Neuronal stem cell (in vitro differentiated cells): ENCODE data around the gene PDE10A.

Source experiments
- DNase-seq: peaks from one replicate; pipeline ENCODE4 v3.0.0-alpha.2; 2013; ENCODE audit warnings: low spot score
- H2AFZ ChIP-seq: one replicate; pipeline ENCODE4 v1.6.1; 2013; ENCODE audit warnings: mild to moderate bottlenecking, low read length, inconsistent platforms
- H2AK5ac ChIP-seq: 2 replicates; pipeline ENCODE4 v1.6.1; 2013; ENCODE audit warnings: low read depth, mild to moderate bottlenecking, inconsistent platforms, low read length, moderate library complexity, mixed read lengths
- H2BK120ac ChIP-seq: 2 replicates; pipeline ENCODE4 v1.6.1; 2013; ENCODE audit warnings: low read depth, mild to moderate bottlenecking, inconsistent platforms, low read length, moderate library complexity, mixed read lengths
- H2BK12ac ChIP-seq: one replicate; pipeline ENCODE4 v1.6.1; 2013; ENCODE audit warnings: low read length, inconsistent platforms
- H2BK15ac ChIP-seq: 2 replicates; pipeline ENCODE4 v1.6.1; 2013; ENCODE audit warnings: mild to moderate bottlenecking, low read length, inconsistent platforms, mixed read lengths
- H2BK5ac ChIP-seq: one replicate; pipeline ENCODE4 v1.6.1; 2013; ENCODE audit warnings: inconsistent platforms, mild to moderate bottlenecking, low read length, moderate library complexity
- H3K14ac ChIP-seq: one replicate; pipeline ENCODE4 v1.6.1; 2013; ENCODE audit warnings: low read length, inconsistent platforms
- H3K18ac ChIP-seq: 2 replicates; pipeline ENCODE4 v1.6.1; 2013; ENCODE audit warnings: low read length, inconsistent platforms
- H3K23ac ChIP-seq: 2 replicates; pipeline ENCODE4 v1.6.1; 2013; ENCODE audit warnings: low read depth, mild to moderate bottlenecking, mixed read lengths, low read length, inconsistent platforms; ENCODE audit not compliant: poor library complexity
- H3K27ac ChIP-seq: replicated peaks from 3 replicates; pipeline ENCODE4 v1.5.1; 2013; ENCODE audit warnings: low read length, inconsistent platforms
- H3K27me3 ChIP-seq, 3 experiments: 2 replicates each; pipeline ENCODE4 v1.6.1; 2013; ENCODE audit warnings: low read length in 3 of 3, mild to moderate bottlenecking in 2 of 3, inconsistent platforms in 1 of 3, low read depth in 1 of 3, mixed read lengths in 1 of 3, moderate library complexity in 1 of 3; ENCODE audit not compliant: control insufficient read depth in 3 of 3, insufficient read depth in 3 of 3
- H3K36me3 ChIP-seq, 2 donors: replicated peaks in 1 of 2; 2 replicates each; pipeline ENCODE4 v1.6.1; 2013; ENCODE audit warnings: low read length in 2 of 2; ENCODE audit not compliant: control insufficient read depth in 2 of 2, insufficient read depth in 2 of 2
- H3K4ac ChIP-seq: 2 replicates; pipeline ENCODE4 v1.6.1; 2013; ENCODE audit warnings: inconsistent platforms, mild to moderate bottlenecking, low read length, moderate library complexity
- H3K4me1 ChIP-seq, 2 donors: 1 replicate in 1 of 2; 2 replicates in 1 of 2; pipeline ENCODE4 v1.6.1; 2013; ENCODE audit warnings: low read length in 2 of 2, low read depth in 1 of 2; ENCODE audit not compliant: control insufficient read depth in 2 of 2, insufficient read depth in 1 of 2
- H3K4me2 ChIP-seq: one replicate; pipeline ENCODE4 v1.6.1; 2013; ENCODE audit warnings: mild to moderate bottlenecking, low read length, inconsistent platforms; ENCODE audit not compliant: insufficient read depth, poor library complexity, severe bottlenecking
- H3K4me3 ChIP-seq, 2 donors: 2 replicates each; pipeline ENCODE4 v1.5.1; 2013; ENCODE audit warnings: low read length in 2 of 2, mild to moderate bottlenecking in 2 of 2, inconsistent platforms in 1 of 2, moderate library complexity in 1 of 2
- H3K79me1 ChIP-seq: one replicate; pipeline ENCODE4 v1.6.1; 2013; ENCODE audit warnings: low read depth, mild to moderate bottlenecking, inconsistent platforms, low read length, moderate library complexity
- H3K9ac ChIP-seq: one replicate; pipeline ENCODE4 v1.6.1; 2013; ENCODE audit warnings: mild to moderate bottlenecking, low read depth, low read length, inconsistent platforms; ENCODE audit not compliant: poor library complexity
- H3K9me3 ChIP-seq, 2 donors: replicated peaks in 1 of 2; 2 replicates each; pipeline versions ENCODE3 to v1.6.1; 2013; ENCODE audit warnings: low read length in 2 of 2, mild to moderate bottlenecking in 2 of 2, inconsistent platforms in 1 of 2, low read depth in 1 of 2, mixed read lengths in 1 of 2, moderate library complexity in 1 of 2; ENCODE audit not compliant: control insufficient read depth in 2 of 2, insufficient read depth in 1 of 2
- H4K8ac ChIP-seq: one replicate; pipeline ENCODE4 v1.6.1; 2013; ENCODE audit warnings: low read depth, mild to moderate bottlenecking, inconsistent platforms, low read length, moderate library complexity
- H4K91ac ChIP-seq: one replicate; pipeline ENCODE4 v1.6.1; 2013; ENCODE audit warnings: low read length, low read depth, mild to moderate bottlenecking, inconsistent platforms; ENCODE audit not compliant: poor library complexity
- WGBS, 2 donors: extraction: QIAGEN DNeasy Blood & Tissue Kit; methylation state at CpG; one replicate each; pipeline ENCODE4 v1.1.7; 2013; ENCODE audit warnings: missing lambda C conversion rate in 2 of 2, mixed read lengths in 1 of 2; ENCODE audit not compliant: insufficient read length in 2 of 2, insufficient replicate concordance in 1 of 2; ENCODE audit errors: extremely low coverage in 2 of 2; 5-methylcytosine and 5-hydroxymethylcytosine counted together

The PDE10A gene

DNA sequence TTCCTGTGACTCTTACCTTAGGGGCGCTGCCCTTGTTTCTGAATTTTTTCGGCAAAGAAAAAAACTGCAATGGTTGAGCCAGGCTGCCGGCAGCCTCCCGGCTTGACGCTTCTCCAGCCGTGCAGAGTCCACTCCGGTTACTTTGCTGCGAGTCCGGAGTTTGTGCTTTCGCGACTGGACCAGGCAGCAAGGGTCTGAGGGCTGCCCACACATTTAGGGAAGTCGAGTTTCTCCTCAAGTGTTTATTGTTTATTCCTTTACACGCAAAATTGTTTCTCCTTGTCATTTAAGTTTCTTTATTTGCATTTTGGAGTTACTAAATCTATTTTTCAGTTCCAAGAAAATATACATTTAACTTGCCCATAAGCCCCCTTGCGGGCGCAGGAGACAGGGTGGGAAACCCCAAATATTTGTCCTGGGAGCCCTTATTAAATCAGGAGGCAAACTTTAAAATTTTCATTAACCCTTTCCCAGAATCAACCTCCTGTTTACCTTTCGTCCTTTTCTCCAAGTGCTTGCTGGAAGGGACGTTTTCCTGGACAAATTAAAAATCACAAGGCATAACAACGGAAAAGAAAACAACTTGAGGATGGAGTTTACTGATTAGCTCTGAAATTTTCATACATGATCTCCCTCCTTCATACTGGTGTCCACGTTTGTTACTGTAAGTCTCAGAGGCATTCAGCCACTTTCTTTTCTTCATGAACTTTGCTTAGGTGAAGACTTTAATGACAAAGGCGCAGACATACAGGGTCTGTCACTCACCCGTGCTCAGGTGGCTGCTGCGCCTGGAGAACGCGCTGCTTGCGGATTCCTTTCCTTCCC lies 1.7 kb upstream of the PDE10A start:
- Histone ChIP-seq H3K36me3 (no peaks in the 10 kb centered on the region), H3K79me1 (peaks cover 6% of the 10 kb centered on the region), H2BK5ac (no peak overlapping the region), H4K91ac (no peak overlapping the region), H3K9me3 (no peaks in the 10 kb centered on the region), H2BK120ac (no peak overlapping the region), H3K4me1 (peaks cover 10 to 24% of the 10 kb centered on the region in 2 donors), H2AK5ac (no peak overlapping the region), H3K27me3 (peaks cover 0 to 22% (median 3%) of the 10 kb centered on the region in 3 experiments), H2BK15ac (no peak overlapping the region), H3K18ac (no peak overlapping the region), H2BK12ac (no peak overlapping the region), H3K4ac (no peak overlapping the region), H3K4me3 (peak overlapping the region; percentile 84 to 98), H3K14ac (no peak overlapping the region), H2AFZ (peak overlapping the region; percentile 97), H3K23ac (no peak overlapping the region), H3K9ac (no peak overlapping the region), H4K8ac (no peak overlapping the region), H3K4me2 (peak overlapping the region; percentile 86), H3K27ac (no peak overlapping the region)
- DNase-seq = peak; percentile 26
- WGBS, 2 donors = no CpG with 5 or more reads among the region's 25 CpGs

DNA sequence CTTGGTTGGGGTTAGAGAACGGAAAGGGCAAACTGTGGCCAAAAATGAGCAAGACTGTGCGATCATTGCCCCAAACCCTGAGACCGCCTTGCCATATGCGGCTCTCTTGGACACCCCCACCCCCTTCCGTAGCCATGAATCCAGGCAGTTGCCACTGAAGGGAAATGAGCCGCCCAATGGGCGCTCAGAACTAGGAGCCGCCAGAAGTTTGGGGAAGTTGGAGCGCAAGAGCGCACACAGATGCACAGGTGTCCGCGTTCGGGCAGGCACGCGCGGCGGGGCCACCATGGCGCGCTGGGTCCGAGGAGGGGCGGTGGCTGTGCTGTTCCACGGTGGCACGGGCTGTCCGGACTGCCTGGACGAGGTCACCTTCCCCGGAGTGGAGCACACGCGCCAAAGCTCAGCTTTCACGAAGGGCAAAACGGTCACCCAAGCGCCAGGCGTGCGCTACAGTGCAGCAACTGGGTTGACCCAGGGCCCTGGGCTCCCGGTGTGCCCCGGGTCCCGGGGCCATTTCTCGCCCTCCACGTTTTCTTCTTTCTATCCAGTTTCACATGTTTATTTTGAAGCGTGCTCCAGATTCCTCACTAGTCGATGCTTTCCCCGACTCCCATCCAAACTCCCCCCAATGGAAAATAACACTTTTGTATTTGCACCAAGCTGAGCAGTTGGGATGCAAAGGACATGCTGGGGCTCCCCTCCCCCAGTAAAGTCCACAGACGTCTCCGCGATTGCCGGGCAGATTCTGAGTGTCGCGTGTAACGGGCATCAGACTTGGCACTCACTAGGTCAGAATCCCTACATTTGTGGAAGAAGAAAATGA lies 906 bp upstream of the PDE10A start:
- H3K4ac ChIP-seq = no peak overlapping the region
- peak; percentile 42 for DNase-seq

DNA sequence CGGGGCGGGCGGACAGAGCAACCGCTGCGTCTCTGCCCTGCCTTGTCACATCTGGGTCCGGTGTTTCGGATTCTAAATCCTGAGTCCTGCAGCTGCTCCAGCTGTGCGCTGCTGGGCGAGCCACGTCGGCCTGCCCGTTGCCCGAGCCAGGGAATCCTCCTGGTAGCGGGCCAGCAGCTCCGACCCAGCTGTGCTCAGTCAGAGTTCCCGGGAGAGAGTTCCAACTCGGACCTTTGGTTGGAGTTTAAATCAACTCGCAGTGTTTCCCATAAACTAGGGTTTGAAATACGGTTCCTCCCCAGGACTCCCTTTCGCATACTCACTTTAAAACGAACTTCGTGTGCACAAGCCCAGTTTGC lies 315 bp upstream of the PDE10A start:
- no peak overlapping the region for H2BK5ac ChIP-seq
- no peak overlapping the region for H2BK15ac ChIP-seq
- H3K4me3 ChIP-seq = peak overlapping the region; percentile 84 to 98
- peak overlapping the region; percentile 88 for H3K9ac ChIP-seq
- peak overlapping the region; percentile 93 for H3K18ac ChIP-seq
- H4K91ac ChIP-seq = no peak overlapping the region
- peak overlapping the region; percentile 44 for H3K23ac ChIP-seq
- peak overlapping the region; percentile 86 for H3K4me2 ChIP-seq
- H3K27ac ChIP-seq = no peak overlapping the region
- H3K14ac ChIP-seq = no peak overlapping the region
- H4K8ac ChIP-seq = no peak overlapping the region
- peak overlapping the region; percentile 97 for H2AFZ ChIP-seq
- WGBS, 2 donors = no CpG with 5 or more reads among the region's 22 CpGs
- H3K4ac ChIP-seq = no peak overlapping the region
- H3K27me3 ChIP-seq = peaks cover 0 to 22% (median 3%) of the 10 kb centered on the region in 3 experiments
- DNase-seq = peak; percentile 48
- no peaks in the 10 kb centered on the region for H3K9me3 ChIP-seq
- peak overlapping the region; percentile 16 for H2BK12ac ChIP-seq
- H2AK5ac ChIP-seq = no peak overlapping the region
- peaks cover 16 to 30% of the 10 kb centered on the region in 2 donors for H3K4me1 ChIP-seq
- peaks cover 0 to 12% of the 10 kb centered on the region in 2 donors for H3K36me3 ChIP-seq
- peaks cover 6% of the 10 kb centered on the region for H3K79me1 ChIP-seq
- no peak overlapping the region for H2BK120ac ChIP-seq

More for the DNA sequence above, 906 bp upstream of the PDE10A start:
- peak overlapping the region; percentile 35 for H2BK12ac ChIP-seq
- no peak overlapping the region for H4K91ac ChIP-seq
- H3K14ac ChIP-seq = peak overlapping the region; percentile 10
- no peak overlapping the region for H2BK120ac ChIP-seq
- H3K4me1 ChIP-seq = peaks cover 13 to 29% of the 10 kb centered on the region in 2 donors
- peak overlapping the region; percentile 86 for H3K4me2 ChIP-seq
- peak overlapping the region; percentile 97 for H2AFZ ChIP-seq
- H2BK15ac ChIP-seq = no peak overlapping the region
- H3K9ac ChIP-seq = peak overlapping the region; percentile 45
- H2AK5ac ChIP-seq = no peak overlapping the region
- H3K36me3 ChIP-seq = peaks cover 0 to 6% of the 10 kb centered on the region in 2 donors
- H4K8ac ChIP-seq = no peak overlapping the region
- H3K18ac ChIP-seq = peak overlapping the region; percentile 91
- H3K9me3 ChIP-seq = no peaks in the 10 kb centered on the region
- no peak overlapping the region for H2BK5ac ChIP-seq
- H3K27ac ChIP-seq = no peak overlapping the region
- H3K23ac ChIP-seq = peak overlapping the region; percentile 76
- peaks cover 0 to 22% (median 3%) of the 10 kb centered on the region in 3 experiments for H3K27me3 ChIP-seq
- H3K79me1 ChIP-seq = peaks cover 6% of the 10 kb centered on the region
- WGBS, 2 donors = no CpG with 5 or more reads among the region's 48 CpGs
- peak overlapping the region; percentile 84 to 98 for H3K4me3 ChIP-seq
